HG03520 (cell line): Measurements from ENCODE around the gene DPYD.

ENCODE experiments used
- ATAC-seq: cut with Tn5 transposase; IDR thresholded peaks from one replicate; pipeline ENCODE4 v1.9.1; 2021; ENCODE audit warnings: mild to moderate bottlenecking, moderate library complexity; ENCODE audit not compliant: unreplicated experiment

Gene DPYD

DNA sequence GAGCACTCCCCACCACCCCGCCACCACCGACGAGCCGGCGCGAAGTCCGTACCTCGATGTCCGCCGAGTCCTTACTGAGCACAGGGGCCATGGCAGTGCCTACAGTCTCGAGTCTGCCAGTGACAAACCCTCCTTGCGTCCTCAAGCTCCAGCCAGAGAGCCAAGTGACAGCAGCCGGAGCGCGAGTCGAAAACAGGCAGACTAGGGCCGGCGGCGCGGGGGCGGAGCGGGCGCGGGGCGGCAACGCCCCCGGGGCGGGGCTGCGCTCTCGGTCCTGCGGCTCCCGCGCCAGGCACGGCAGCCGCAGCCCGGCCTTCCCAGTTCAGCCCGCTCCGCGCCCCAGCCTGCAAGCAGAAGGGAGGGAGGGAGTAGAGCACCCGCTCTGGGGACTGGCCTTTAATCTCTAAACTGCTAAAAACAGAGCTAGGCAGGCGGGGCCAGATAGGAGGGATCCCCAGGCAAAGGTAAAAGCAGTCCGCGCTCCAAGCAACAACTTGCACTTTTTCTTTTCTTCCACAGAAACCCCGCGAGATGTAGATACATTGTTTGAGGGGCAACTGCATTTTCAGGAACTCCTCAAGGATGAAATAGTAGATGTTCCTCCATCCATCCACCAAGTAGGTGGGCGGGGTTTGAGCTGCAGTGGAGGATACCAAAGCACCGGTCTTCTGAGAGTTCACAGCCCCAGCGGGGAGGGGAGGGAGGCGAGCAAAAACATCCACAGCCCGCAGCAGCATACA lies at the start of gene DPYD:
TSS of gene DPYD (minus strand) at position 203 of the 740 bp plus-strand sequence. CDS start at position 91, 112 bp downstream.
- ATAC-seq: peak; percentile 87

DNA sequence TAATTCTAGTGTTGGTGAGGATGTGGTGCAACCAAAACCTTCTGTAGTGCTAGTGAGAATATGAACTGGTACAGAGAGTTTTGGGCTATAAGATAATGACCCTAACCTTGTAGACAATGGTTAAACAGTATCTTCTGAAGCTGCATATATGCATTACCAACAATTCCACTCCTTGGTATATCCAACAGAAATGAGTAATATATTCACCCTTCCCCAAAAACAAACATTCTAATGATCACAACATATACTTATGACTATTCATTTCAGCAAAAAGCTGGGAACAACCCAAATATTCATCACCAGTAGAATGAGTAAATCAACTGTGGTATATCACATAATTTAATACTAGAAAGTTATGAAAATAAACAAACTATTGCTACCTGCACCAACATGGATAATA lies 39.6 kb upstream of the DPYD start:
- no peak for ATAC-seq

DNA sequence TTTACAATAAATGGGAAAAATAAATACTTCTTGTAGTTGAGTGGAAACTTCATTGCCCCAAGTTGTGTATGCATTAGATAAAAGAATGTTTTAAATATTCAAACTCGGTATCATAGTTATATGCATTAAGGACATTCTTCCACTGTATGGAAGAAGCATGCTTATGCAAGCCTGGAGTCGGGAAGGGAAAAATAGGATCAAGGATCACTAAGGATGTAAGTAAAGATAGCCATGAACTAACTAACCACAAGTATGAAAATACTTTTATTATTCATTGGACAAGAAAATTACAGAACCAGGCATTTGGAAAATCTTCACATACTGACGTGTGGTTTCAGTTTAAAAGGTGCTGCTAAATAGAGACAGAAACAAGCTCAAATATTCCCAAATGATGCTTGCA lies 26.9 kb upstream of the DPYD start:
- ATAC-seq: no peak

DNA sequence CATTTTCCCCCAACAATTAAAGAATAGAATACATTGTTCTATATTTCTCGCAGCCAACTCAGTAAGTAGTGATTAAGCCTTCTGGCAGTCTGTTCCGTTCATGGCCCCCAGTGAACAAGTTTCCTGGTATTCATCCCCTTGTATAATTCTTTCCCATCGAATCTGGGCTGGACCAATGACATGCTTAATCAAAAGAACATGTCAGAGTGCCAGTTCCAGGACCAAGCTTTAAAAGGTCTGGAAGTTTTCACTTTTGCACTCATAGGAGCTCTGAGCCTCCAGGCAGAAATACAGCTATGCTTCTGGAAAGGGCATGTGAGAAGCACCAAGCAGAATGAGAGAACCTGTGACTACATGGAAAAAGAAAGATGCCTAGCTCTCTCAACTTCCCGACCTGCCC lies 22.5 kb upstream of the DPYD start:
- ATAC-seq: no peak

DNA sequence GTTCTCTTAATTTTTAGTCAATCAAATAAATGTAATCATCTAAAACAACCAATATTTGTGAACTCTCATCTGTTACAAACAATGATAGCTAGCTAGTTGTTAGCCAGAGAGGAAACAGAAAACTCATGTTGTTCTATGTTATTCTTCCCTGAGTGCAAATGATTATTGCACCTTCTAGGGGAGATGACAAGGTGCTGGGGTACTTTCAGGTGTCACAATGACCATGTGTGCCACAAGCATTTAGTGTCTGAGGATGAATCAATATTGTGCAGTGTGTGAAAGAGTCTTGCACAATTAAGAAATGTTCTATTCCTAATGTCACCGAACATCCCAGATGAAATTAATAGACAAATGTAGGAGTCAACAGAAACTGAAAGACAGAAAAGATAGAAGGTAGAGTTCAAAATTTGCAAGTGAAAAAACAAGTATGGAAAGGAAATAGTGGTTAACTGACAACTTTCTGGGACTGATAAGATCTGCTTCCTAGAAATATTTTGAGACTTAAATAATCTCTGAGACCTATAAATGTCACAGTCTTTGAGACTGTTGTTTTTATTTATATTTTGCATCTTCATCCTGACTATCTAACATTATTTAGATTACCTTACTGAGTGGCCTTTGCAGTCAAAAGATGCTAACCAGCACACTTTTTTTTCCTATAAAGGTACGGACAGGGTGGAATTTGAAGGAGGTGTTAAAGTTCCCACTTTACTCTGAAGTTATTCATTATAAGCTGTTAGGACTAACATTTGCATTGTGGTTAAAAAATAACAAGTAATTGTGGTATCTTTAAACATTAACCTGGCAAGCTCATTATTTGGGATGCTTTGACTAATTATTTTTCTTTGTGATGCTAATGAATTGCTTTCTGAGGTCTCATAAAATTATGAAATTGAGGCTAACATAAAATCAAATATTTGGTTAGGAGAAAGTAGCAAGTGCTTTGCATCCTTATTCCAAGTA lies 21.6 kb upstream of the DPYD start:
- no peak for ATAC-seq

DNA sequence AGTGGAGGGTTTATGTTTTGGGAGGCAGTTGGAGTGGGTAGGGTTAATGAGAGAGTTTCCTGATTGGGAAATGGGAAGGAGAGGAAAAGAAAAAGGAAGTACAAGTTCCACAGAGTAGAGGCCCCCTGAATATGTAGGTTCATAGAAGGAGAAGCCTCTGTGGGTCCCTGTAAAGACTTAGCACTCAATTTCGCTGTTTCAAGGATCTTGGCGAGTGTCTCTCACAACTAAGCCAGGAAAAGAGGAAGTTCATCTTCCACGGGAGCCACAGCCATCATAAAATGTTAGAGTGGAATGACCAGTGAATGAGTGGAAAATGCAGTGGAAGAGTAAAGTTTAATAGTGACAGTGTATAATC lies 17.4 kb upstream of the DPYD start:
- ATAC-seq: no peak

DNA sequence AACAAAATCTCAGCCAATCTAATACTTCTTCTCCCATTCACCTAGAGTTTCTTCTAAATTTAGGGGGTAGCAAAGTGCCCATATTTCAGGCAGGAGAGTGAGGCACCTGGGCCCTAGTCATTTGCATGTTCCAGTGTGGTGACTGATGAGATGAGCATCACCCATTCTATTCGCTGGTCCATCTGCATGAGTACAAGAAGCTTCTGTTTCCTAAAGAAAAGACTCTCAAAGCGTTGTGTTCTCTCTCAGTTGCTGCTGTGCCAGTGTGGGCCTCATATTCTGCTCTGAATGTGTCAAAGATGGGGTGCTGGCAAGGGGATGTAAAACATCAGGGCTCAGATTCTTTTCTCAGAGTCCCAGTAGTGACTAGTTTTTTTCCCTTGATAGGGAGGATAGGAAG lies 16.1 kb upstream of the DPYD start:
- no peak for ATAC-seq

DNA sequence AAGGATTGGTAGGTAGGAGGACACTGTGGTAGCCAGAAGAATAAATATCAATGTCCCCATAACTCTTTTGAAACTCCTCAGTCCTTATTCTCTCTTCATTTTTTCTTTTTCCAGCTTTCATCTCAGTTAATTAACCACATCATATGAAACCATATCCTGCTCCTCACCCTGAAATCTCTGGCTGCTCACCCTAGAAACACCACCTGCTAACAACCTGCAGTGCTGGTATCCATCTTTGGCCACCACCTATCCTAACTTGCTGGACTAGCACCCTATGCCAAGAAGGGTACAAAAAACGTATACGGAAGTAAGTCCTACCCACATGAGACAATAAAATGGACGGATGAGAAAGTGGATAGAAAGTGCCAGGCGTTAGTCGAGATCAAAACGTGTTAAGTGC lies 13.7 kb upstream of the DPYD start:
- ATAC-seq: no peak

DNA sequence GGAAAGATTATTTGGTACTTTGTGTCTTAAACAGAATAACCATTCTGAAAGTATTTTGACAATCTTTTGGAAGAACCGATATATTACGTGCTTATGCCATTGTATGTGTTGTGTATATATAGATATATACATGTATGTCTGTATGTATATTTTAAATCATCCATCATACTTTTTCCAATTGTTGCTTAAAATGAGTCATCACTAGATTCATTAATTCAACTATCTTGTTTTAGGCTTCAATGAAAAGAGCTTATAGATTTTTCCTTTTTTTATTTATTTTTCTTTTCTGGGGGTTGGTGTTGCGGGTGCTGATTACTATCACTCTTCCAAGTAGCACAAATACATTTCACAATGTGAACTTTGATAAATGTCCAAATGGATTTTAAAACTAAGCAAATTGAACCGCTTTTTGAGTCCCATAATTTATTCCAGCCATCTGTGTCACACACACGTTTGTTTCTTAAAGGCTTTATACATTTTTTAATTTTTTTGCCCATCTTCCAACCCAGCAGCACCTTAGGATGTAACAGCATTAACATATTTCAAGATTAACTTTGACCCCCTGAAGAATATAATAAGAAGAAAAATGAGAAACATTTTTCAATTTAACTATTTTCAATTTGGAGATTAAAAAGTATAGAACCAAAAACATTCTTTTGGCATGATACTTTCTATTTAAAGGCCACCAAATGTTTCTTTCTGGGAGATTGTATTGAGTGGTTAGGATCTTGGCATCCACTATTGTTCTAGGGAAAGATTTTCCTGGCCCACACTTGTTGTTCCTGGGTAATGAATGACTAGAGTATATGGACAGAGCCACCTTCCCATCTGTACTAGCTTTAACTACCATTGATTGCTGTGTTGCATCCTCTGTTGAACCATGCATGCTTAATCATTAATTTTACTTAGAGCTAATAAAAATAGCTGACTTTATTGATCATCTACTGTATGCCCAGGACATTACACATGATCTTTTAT lies 9.3 kb upstream of the DPYD start:
- no peak for ATAC-seq

DNA sequence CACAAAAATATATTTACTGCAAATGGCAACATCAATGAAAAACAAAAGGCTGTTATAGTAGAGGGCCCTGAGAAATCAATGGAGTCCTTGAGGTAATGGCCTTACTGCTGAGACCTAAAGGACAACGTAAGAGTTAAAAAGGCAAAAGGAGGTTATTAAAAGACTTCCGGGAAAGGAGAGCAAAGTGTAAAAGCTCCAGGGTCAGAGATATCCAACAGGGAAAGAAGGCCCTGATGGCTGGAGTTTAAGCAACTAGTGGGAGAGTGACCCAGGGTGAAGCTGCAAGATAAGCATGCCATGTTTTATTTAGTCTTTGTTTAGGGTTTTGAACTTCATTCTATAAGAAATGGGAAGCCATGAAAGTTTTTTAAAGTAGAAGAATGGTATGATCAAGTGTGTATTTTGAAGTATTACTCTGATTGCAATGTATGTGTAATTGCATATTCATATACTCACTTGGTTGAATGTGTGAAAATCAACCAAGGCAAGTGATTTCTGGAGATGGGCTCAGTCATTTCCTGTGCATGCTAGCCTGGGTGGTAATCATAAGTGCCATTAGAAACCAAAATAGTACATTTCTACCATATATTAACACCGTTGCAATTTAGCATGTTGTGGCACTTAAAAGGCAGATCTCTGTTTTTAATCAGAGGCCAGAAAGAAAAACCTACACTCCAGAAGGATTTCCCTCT lies 5.3 kb upstream of the DPYD start:
- ATAC-seq: no peak

DNA sequence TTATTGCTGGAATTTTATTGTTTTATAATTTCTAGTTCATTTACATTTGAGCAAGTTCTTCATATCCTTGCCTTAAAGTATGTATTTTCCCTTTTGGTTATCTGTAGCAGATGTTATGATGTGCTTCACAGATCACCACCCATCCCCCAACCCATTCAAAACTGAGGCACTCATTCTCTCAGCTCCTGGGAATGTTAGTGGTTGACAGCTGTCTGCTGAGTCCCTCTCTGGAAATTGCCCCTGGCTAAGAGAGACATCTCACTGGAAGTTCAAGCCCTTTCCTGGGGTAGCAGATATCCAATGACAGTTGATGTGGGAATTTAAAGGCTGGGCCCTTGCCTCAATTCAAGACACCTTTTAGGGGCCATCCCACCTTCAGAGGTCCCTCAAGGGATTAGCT lies 4.3 kb upstream of the DPYD start:
- no peak for ATAC-seq

DNA sequence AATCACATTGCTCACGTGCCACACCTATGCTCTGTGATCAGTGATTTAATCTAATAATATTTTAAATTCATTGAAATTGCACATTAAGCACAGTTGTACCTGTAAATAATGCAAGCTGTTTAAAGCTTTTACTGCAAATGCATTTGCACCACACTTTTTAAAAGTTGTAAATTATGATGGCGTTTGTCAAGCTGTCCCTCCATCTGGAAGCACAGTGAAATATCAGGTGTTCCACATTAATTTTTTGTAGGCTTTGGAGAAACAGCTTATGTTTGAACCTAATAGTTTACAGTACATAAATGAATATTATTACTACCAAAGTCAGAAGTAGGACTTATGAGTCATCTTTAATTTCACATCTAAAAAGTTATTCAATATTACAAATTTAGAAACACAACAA lies 3.0 kb upstream of the DPYD start:
- ATAC-seq: no peak

DNA sequence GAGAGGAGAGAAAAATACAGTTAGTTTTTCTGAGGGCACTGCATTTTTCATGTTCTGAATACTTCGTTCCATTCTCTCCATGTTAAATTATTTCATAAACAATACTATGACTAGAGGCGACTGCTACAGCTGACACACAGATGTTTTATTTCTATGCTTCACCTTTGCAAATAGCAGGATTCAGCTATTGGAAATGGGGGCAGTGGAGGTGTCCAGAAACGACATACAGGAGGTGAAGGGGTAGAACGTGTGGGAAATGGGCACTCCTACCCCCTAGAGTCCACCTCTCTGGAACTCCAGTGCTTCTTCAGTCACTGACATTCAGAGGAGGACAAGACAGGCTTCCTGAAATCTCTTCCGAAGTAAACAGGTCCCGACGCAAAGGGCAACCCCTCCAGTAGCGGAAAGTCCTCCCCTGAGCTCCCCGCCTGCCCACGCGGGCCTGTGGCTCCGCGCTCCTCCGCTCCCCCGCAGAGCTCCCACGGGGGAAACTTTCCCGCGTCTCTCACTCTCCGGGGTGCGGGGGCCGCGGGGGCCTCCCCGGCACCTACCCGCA lies 480 bp downstream of the DPYD start:
- no peak for ATAC-seq

DNA sequence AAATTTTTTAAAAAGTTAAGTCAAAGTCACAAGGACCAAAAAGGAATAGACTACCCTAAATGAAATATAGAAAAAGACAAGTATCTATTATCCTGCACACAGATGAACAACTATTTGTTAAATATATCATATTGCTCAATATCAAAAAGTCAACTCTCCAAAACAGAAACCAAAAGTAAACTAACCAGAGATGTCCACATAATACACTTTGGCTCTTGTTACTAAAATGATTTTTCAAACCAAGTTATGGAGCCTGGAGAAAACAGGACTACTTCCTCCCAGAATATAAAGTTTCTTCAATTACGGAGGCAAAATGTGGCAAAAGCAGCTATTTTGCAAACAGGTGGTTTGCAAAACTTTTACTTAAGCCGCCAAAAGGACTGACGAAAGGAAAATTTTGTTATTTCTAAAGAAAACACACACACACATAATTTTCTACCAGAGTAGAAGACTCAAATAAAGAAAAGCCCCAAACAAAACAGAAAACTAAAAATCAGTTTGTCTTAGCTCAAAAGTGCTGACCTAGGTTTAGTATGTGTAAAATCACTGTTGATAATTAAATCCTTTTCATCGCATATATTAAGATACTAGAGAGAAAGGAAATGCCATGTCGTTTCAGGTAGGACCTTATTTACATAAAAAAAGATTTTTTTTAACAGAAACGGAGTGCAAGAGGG lies 1.1 kb downstream of the DPYD start:
- no peak for ATAC-seq

DNA sequence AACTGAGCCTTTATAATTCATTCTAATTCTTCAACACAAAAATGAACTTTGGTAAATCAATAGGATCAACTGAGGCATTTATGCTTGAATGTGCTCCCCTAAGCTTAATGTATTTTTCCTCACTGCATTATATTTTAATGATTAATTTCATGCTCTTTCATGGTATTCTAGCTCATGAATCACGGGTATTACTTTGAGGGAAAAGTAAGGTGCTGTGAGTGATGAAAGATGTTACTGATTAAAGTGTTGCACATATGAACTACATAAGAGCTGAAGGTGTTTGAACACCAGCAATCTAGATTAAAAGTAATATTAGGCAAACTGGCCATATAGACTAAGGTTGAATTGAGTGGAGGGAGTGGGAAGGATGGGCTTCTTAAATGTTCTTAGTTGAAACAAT lies 1.9 kb downstream of the DPYD start:
- no peak for ATAC-seq

DNA sequence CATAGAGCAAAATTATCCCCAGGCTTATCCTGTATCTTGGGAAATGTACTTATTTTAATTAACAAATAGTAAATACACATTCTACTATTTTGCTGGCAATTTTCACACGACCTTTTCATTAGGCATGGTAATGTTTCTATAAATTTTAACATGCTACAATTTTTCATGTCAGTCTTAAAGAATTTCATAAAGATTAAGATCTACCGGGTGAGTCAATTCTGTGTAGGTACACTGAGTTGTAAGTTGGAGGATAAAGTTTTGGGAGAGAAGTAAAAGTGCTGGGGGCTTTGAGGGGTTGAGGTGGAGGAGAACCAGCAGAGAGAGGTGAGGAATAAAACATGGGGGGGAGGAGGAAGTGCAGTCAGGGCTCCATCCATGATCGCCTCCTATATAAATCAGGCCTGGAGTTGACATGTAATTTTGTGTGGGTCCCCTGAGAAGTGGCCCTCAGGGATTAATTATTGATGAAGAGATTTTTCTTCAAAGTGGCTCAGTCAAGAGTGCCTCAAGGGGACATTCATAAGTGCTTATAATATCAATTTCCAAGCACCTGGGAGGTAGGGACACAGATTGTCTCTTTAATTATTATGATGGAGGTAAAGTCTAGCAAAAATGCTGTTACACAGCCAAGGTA lies 7.2 kb downstream of the DPYD start:
- ATAC-seq: no peak

DNA sequence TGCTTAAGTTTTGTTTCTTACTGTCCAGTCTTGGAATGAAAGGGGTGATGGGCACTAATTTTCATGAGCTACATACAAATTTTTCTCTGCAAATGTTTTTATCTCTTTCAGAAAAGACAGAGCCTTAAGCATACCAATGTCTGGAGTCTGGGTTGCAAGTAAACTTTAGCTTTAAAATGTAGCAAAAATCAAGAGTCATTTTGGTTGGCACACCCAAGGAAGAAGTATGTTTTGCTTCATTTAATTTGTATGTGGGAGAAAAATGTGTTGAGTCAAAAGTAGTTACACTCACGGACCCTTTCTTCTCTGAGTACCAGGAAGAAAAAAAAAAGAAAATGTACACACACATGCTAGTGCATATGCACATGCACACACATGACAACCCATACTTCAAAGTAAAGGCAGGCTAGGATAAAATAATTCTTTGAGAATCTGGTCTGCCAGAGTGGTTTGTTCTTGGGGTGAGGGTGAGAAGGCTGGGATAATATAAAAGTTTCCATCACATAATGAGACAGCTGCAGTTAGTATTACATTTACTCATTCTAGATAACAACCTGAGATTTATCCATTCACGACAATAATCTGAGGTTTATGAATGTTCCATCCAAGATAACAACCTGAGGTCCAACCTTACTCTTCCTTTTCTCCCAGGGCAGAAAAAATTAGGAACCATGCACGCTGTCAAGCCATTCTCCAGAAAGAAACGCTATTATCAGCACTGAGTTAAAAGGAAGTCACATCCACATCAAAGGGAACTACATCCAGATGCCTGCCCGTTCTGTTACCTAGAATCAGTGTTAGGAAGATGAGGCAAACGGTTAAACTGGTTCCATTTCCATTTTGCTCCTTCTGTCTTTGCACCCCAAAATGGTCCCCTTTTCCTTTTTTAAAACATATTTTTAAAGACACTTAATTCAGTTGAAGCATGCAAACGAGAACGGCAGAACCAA lies 9.3 kb downstream of the DPYD start:
- no peak for ATAC-seq

DNA sequence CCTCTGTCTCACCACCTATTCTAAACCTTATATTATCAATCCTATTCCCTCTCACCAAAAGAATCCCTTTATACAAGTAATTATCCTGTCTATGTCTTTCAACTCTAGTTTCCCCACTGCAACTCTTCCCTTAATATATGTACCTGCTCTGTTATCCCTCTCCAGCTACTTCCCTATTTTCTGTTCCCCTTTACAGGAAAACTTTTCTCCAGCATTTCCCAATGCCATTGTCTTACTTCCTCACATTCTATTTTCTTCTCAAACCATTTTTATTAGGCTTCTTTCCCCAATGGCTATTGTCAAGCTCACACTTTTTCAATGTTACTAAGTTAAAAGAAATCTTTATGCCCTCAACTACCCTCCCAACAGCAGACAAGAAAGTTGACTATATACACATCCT lies 11.6 kb downstream of the DPYD start:
- no peak for ATAC-seq
